HG02678 (cell line): ENCODE data around the gene ATAD3A.
A peak's percentile ranks its signal among the peaks of the same experiment; 100 is the strongest.
"Not testable (repeated sequence)": the region's sequence is repeated elsewhere in the genome, so short reads cannot be mapped to it uniquely, and the experiment has no call there.

Experiments
- ATAC-seq: cut with Tn5 transposase; IDR thresholded peaks from one replicate; pipeline ENCODE4 v1.9.1; 2021; ENCODE audit warnings: mild to moderate bottlenecking, moderate library complexity; ENCODE audit not compliant: unreplicated experiment

ATAD3A gene

GRCh38 chr1:1511533-1512285 lies at the start of gene ATAD3A:
Gene ATAD3A (plus strand): TSS chr1:1512162. CDS start chr1:1512269, 107 bp downstream.
- peak; percentile 91 for ATAC-seq

GRCh38 chr1:1462318-1462966 lies 49.5 kb upstream of the ATAD3A start:
- no peak for ATAC-seq

- ATAC-seq = no peak
These were observed 48.6 kb upstream of the ATAD3A start for GRCh38 chr1:1463312-1463711.

DNA sequence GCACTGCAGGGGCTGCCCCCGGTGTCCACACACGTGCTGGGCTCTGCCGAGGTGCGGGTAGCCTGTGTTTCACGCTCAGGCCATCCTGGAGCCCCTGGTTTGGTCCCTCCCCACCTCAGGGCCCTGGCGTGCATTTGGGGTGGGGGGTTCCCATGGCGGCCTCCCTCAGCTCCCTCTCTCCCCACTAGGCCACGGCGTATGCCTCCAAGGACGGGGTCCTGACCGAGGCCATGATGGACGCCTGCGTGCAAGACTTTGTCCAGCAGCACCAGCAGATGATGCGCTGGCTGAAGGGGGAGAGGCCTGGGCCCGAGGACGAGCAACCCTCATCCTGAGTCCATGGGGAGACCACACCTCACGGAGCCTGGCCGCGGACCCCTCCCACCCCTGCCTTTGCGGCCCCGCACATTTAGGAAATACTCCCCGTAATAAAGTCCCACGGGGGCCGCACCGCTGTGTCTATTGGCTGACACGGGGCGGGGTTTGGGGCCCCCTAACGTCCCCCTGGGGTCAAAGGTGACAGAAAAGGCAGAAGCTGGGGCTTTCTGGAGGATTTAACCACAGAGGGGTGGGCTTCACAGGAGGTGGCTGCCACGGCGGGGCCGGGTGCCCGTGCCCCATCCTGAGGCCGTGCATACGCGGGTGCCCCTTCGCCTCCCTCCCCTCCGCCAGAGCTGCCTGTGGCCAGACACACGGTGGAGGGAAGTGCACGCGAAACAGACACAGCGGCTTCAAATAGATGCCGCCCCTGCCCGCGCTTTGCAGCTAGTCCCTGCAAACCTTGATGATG lies 43.6 kb upstream of the ATAD3A start:
- not testable (repeated sequence) for ATAC-seq

DNA sequence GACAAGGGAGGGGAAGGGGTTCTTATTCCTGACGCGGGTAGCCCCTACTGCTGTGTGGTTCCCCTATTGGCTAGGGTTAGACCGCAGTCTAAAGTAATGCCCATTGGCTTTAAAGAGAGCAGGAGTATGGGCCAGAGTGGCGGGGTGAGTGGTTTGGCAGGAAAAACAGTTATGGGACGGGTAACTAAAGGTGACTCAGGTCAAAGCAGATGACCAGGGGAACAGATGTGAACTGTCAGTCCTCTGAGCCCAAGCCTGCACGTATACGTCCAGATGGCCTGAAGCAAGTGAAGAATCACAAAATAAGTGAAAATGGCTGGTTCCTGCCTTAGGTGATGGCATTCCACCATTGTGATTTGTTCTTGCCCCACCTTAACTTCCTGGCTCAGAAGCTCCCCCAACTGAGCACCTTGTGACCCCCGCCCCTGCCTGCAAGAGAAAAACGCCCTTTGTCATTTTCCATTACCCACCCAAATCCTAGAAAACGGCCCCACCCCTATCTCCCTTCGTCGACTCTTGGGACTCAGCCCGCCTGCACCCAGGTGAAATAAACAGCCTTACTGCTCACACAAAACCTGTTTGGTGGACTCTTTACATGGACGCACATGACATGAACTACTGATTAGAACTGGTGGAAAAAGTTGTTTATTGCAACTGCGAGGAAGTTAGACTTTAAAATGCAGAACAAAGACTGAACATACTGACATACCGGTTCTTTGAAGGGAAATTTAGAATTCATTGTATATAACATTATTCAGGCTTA lies 41.2 kb upstream of the ATAD3A start:
- no peak for ATAC-seq

- ATAC-seq = peak; percentile 91
These were observed 40.4 kb upstream of the ATAD3A start, which contains the start of gene ATAD3B for GRCh38 chr1:1471389-1472052. Gene ATAD3B (plus strand): TSS chr1:1471765. CDS start chr1:1471885, 120 bp downstream.

DNA sequence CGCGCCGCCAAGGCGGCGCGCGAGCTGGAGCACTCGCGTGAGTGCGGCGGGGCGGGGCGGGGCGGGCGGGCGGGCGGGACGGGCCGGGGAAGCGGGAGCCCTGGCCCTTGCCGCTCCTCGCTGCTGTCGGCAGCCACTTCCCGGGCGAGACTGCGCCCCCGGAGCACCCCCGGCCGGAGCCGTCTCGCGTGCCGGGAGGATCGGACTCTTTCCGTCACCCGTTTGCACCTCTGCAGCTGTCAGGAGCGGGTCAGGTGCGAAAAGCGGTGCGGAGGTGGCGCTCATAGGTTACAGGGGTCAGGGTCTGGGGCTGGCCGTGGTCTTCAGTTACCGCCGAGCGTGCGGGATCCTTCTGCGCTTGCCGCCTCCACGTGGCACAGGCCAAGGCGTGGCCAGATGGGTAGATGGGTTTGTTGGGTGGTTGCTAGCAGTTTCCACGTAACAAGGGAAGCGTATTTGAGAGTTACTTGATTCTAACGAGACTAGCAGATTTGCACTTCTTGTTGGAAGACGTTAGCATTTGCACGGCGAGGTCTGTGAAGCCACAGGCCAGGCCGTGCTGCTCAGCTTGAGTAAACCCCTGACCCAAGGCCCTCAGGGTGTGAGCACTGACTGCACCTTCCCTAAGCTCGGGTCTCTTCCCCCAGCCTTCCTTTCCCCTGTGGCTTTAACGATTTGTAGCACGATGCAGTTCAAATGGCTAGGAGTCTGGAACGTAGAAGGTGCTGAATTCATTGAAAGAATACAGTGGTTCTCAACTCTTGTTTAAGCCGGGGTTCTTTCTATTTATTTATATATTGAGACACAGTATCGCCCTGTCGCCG lies 39.7 kb upstream of the ATAD3A start:
- ATAC-seq = not testable (repeated sequence)

DNA sequence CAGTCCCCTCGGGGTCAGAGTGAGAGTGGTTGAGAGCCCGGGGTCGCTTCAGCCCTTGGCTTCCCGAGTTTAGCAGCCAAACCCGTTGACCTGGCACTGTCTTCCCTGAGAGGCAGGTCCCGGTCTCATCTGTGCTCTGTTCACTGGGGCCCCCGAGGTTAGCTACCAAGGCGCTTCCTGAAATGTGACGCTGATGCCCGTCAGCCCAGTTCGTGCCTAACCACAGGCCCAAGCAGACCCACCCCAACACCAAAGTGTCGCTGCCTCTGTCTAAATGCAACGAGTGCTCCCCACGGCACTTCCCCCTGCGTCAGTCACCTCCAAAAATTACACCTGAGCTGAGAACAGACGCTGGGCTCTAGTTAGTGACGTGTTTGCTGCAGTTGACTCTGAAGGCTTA lies 36.0 kb upstream of the ATAD3A start:
- not testable (repeated sequence) for ATAC-seq

- no peak for ATAC-seq
These were observed 34.8 kb upstream of the ATAD3A start for GRCh38 chr1:1477206-1477605.

GRCh38 chr1:1479547-1480487 lies 32.1 kb upstream of the ATAD3A start:
- ATAC-seq = no peak

DNA sequence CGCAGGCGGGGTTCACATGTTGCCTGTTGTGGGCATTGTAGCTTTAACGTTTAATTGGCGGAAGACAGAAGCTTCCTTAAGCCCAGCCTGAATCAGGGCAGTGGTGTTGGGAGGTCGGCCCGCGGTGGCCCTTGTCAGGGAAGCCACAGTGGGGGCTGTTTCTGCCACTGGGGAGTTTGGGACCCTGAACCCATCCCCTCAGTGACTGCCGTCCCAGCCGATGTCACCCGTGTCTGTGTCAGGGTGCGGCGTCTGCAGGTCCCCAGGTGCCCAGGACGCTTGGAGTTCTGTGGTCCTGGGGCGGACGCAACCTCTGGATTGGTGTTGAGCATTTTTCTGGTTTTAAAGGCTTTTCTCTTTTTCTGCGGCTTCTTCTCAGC lies 31.5 kb upstream of the ATAD3A start:
- not testable (repeated sequence) for ATAC-seq

DNA sequence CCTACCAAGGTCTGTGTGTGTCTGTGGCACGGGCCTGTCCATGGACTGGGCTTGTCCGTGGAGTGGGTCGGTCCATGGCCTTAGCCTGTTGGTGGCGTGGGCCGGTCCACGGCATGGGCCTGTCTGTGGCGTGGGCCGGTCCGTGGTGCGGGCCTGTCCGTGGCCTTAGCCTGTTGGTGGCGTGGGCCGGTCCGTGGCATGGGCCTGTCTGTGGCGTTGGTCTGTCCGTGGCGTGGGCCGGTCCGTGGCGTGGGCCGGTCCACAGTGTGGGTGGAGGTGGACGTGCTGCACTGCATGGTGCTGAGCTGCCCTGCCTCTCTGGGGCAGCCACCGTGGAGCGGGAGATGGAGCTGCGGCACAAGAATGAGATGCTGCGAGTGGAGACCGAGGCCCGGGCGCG lies 30.2 kb upstream of the ATAD3A start:
- ATAC-seq = not testable (repeated sequence)

GRCh38 chr1:1482856-1483255 lies 29.1 kb upstream of the ATAD3A start:
- ATAC-seq = no peak

DNA sequence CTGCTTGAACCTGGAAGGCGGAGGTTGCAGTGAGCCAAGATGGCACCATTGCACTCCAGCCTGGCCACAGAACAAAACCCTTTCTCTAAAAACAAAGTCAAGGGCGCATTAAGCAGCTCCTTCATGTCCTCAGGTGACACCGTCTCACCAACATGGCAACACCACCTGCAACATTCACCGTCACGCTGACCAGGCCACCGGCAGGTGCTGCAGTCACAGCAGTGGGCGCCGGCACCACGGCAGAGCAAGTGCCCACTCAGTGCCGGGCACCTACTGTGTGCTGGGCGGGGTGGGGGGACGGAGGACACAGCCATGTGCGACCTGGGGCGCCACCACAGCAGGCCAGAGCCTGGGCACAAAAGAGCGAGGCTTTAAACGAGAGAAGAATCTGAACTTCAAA lies 28.2 kb upstream of the ATAD3A start:
- ATAC-seq = no peak

GRCh38 chr1:1484976-1485750 lies 26.8 kb upstream of the ATAD3A start:
- ATAC-seq = not testable (repeated sequence)

GRCh38 chr1:1485755-1486317 lies 26.1 kb upstream of the ATAD3A start:
- not testable (repeated sequence) for ATAC-seq

DNA sequence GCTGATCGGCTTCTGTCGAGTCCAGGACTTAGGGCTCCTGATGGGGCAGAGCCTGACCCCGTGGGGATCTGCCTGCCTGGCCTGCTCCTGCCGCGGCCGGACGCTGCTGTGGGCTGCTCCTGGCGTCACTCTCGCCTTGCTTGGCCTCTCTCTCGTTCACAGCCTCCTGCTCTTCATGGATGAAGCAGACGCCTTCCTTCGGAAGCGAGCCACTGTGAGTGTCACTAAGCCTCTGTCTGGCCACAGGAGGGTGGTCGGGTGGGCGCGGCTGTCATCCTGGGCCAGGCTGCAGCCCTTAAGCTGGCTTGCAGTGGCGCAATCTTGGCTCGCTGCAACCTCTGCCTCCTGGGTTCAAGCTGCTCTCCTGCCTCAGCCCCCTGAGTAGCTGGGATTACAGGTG lies 24.3 kb upstream of the ATAD3A start:
- no peak for ATAC-seq
